GM19025 (cell line): ENCODE data around the gene MFRP.
"Not testable (repeated sequence)": the region's sequence is repeated elsewhere in the genome, so short reads cannot be mapped to it uniquely, and the experiment has no call there.

Experiments
- ATAC-seq: cut with Tn5 transposase; IDR thresholded peaks from one replicate; pipeline ENCODE4 v1.9.1; 2021; ENCODE audit warnings: mild to moderate bottlenecking, low read depth, moderate library complexity; ENCODE audit not compliant: unreplicated experiment

MFRP gene

GRCh38 chr11:119346605-119347004, at the start of gene MFRP:
TSS of gene MFRP (minus strand) at chr11:119346705. CDS start at chr11:119346513, 192 bp downstream.
- no peak for ATAC-seq

GRCh38 chr11:119391275-119391674, 44.8 kb upstream of the MFRP start:
- ATAC-seq: no peak

GRCh38 chr11:119389611-119390254, 43.2 kb upstream of the MFRP start:
- no peak for ATAC-seq

- ATAC-seq: no peak
Observed at GRCh38 chr11:119388103-119388502, 41.6 kb upstream of the MFRP start.

GRCh38 chr11:119384332-119384731, 37.8 kb upstream of the MFRP start:
- no peak for ATAC-seq

- not testable (repeated sequence) for ATAC-seq
Observed at GRCh38 chr11:119382513-119382912, 36.0 kb upstream of the MFRP start.

- no peak for ATAC-seq
Observed at GRCh38 chr11:119382101-119382500, 35.6 kb upstream of the MFRP start.

GRCh38 chr11:119381181-119381988, 34.9 kb upstream of the MFRP start, which contains the start of gene USP2:
TSS of gene USP2 (minus strand) at chr11:119381690. CDS start at chr11:119373480, 8,210 bp downstream.
- peak; percentile 99 for ATAC-seq

GRCh38 chr11:119380827-119381180, 34.3 kb upstream of the MFRP start:
- no peak for ATAC-seq

- no peak for ATAC-seq
Observed at GRCh38 chr11:119380160-119380826, 33.8 kb upstream of the MFRP start.

GRCh38 chr11:119378851-119379465, 32.5 kb upstream of the MFRP start:
- ATAC-seq: no peak

GRCh38 chr11:119377961-119378667, 31.6 kb upstream of the MFRP start:
- no peak for ATAC-seq

GRCh38 chr11:119377112-119377901, 30.8 kb upstream of the MFRP start:
- ATAC-seq: no peak

- ATAC-seq: no peak
Observed at GRCh38 chr11:119376197-119376847, 29.8 kb upstream of the MFRP start.

- no peak for ATAC-seq
Observed at GRCh38 chr11:119375337-119376196, 29.1 kb upstream of the MFRP start.

- no peak for ATAC-seq
Observed at GRCh38 chr11:119374632-119375336, 28.3 kb upstream of the MFRP start.

- no peak for ATAC-seq
Observed at GRCh38 chr11:119373921-119374631, 27.6 kb upstream of the MFRP start.
